A549 (cell line): ENCODE results near the gene FERD3L.

Experiments
- CBX2 ChIP-seq: fragments of 200-600 bp; sonication (generic); IDR thresholded peaks from 2 replicates; pipeline ENCODE4 v1.6.1; 2016; ENCODE audit warnings: low read depth, mild to moderate bottlenecking, borderline replicate concordance
- CHD2 ChIP-seq: fragments of 150-350 bp; IDR thresholded peaks from 2 replicates; pipeline ENCODE4 v1.6.1; 2014; ENCODE audit warnings: low read length; ENCODE audit not compliant: partially characterized antibody
- EP300 ChIP-seq, 2 experiments: fragments of >200 bp; sonication (Bioruptor Twin); formaldehyde crosslinking; IDR thresholded peaks; 2 replicates in 1 of 2; 3 replicates in 1 of 2; pipeline ENCODE4 v1.6.1; 2016 to 2017
- ESRRA ChIP-seq: fragments of 150-350 bp; IDR thresholded peaks from 2 replicates; pipeline ENCODE4 v1.6.1; 2014; ENCODE audit warnings: mild to moderate bottlenecking, low read length, borderline replicate concordance
- NR3C1 ChIP-seq: fragments of >200 bp; sonication (Bioruptor Twin); formaldehyde crosslinking; IDR thresholded peaks from 3 replicates; pipeline ENCODE4 v1.6.1; 2017
- POLR2AphosphoS2 ChIP-seq: conservative IDR thresholded peaks from 2 replicates; pipeline ENCODE4 v1.6.1; 2012; ENCODE audit warnings: low read length, improper control_type of control experiment, inconsistent platforms
- RAD21 ChIP-seq, 2 experiments: fragments of >200 bp in 1 of 2; sonication (Bioruptor Twin) in 1 of 2; formaldehyde crosslinking in 1 of 2; IDR thresholded peaks in 1 of 2; conservative IDR thresholded peaks in 1 of 2; 2 replicates in 1 of 2; 3 replicates in 1 of 2; pipeline ENCODE4 v1.6.1; 2012 to 2018; ENCODE audit warnings: inconsistent platforms in 1 of 2
- RCOR1 ChIP-seq: fragments of 150-350 bp; IDR thresholded peaks from 2 replicates; pipeline ENCODE4 v1.6.1; 2014; ENCODE audit warnings: antibody characterized with exemption, low read length, low read depth
- TF ChIP-seq, protein P1 (sequence below): fragments of >200 bp; sonication (Bioruptor Twin); formaldehyde crosslinking; IDR thresholded peaks from 3 replicates; pipeline ENCODE4 v1.5.1; 2016
- TF ChIP-seq, protein P2 (sequence below): fragments of >200 bp; sonication (Bioruptor Twin); formaldehyde crosslinking; IDR thresholded peaks from 3 replicates; pipeline ENCODE4 v1.6.1; 2016
- TF ChIP-seq, protein P3 (sequence below): fragments of 250-450 bp; sonication (Bioruptor Pico); IDR thresholded peaks from 2 replicates; pipeline ENCODE4 v1.5.0; 2020; ENCODE audit warnings: low read depth, mild to moderate bottlenecking, moderate library complexity
- TF ChIP-seq, protein P4 (sequence below): IDR thresholded peaks from 2 replicates; pipeline ENCODE4 v1.6.1; 2012; ENCODE audit warnings: low read depth, borderline replicate concordance

DNA sequence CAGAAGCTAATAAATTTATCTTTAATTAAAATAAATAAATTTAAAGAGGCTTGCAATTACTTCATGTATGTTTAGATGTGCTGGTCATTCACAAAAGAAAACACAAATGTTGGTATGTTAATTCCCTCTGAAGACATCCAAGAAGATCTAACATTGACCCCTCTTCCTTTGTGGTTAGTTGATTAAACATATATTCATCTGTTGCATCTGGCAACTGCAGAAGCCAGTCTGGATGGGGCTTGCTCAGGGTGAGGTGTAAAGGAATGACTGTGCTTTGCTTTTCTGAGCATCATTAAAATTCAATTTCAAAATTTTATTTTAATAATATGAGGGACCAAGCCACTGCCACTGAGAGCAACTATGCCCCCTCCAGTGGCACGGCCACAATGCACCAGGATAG is 36.4 kb upstream of the FERD3L start:
- no peak for TF ChIP-seq CBX2
- TF ChIP-seq, protein P1, sequence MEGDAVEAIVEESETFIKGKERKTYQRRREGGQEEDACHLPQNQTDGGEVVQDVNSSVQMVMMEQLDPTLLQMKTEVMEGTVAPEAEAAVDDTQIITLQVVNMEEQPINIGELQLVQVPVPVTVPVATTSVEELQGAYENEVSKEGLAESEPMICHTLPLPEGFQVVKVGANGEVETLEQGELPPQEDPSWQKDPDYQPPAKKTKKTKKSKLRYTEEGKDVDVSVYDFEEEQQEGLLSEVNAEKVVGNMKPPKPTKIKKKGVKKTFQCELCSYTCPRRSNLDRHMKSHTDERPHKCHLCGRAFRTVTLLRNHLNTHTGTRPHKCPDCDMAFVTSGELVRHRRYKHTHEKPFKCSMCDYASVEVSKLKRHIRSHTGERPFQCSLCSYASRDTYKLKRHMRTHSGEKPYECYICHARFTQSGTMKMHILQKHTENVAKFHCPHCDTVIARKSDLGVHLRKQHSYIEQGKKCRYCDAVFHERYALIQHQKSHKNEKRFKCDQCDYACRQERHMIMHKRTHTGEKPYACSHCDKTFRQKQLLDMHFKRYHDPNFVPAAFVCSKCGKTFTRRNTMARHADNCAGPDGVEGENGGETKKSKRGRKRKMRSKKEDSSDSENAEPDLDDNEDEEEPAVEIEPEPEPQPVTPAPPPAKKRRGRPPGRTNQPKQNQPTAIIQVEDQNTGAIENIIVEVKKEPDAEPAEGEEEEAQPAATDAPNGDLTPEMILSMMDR: no peak
- TF ChIP-seq EP300 (IDR thresholded peaks at IDR 0.05): no peak
- TF ChIP-seq ESRRA: no peak
- TF ChIP-seq, protein P2, sequence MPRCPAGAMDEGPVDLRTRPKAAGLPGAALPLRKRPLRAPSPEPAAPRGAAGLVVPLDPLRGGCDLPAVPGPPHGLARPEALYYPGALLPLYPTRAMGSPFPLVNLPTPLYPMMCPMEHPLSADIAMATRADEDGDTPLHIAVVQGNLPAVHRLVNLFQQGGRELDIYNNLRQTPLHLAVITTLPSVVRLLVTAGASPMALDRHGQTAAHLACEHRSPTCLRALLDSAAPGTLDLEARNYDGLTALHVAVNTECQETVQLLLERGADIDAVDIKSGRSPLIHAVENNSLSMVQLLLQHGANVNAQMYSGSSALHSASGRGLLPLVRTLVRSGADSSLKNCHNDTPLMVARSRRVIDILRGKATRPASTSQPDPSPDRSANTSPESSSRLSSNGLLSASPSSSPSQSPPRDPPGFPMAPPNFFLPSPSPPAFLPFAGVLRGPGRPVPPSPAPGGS: no peak
- no peak for TF ChIP-seq POLR2AphosphoS2
- TF ChIP-seq, protein P3, sequence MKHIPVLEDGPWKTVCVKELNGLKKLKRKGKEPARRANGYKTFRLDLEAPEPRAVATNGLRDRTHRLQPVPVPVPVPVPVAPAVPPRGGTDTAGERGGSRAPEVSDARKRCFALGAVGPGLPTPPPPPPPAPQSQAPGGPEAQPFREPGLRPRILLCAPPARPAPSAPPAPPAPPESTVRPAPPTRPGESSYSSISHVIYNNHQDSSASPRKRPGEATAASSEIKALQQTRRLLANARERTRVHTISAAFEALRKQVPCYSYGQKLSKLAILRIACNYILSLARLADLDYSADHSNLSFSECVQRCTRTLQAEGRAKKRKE (CRISPR knock-in tag): no peak
- TF ChIP-seq, protein P4, sequence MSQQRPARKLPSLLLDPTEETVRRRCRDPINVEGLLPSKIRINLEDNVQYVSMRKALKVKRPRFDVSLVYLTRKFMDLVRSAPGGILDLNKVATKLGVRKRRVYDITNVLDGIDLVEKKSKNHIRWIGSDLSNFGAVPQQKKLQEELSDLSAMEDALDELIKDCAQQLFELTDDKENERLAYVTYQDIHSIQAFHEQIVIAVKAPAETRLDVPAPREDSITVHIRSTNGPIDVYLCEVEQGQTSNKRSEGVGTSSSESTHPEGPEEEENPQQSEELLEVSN: no peak
- no peak for TF ChIP-seq RAD21 (conservative IDR thresholded peaks at IDR 0.05 in 1 of 2, IDR thresholded peaks at IDR 0.05 in 1 of 2)
- TF ChIP-seq RCOR1: no peak
- no peak for TF ChIP-seq CHD2
- no peak for TF ChIP-seq NR3C1
